ENCODE measurements around the gene PAFAH2. TPM values are rescaled to one million over a fixed set of nuclear protein-coding genes. Genes with fewer than 3 reads are reported as not detected.

Gene PAFAH2
- total and polyA plus RNA-seq, 2 of the 13 experiments (the other 11 are each of a cell fraction or from before 2014, with no cell fraction given), result 6.9 to 9.4 TPM

- peak; percentile 85; the same call in 1 of the 2 replicates for TF ChIP-seq ZZZ3 (CRISPR knock-in tag; IDR thresholded peaks at IDR 0.05; ENCODE audit: borderline replicate concordance)
- TF ChIP-seq SALL2 (CRISPR knock-in tag; IDR thresholded peaks at IDR 0.05), result peak; percentile 92
- 0 out of 2 replicates have a peak, but pooled peaks have one; percentile 63 for TF ChIP-seq MYNN (CRISPR knock-in tag; IDR thresholded peaks at IDR 0.05; ENCODE audit: low read depth)
- no peak for TF ChIP-seq ZNF512B (CRISPR knock-in tag; IDR thresholded peaks at IDR 0.05; ENCODE audit: borderline replicate concordance)
- TF ChIP-seq HOXA7 (CRISPR knock-in tag; IDR thresholded peaks at IDR 0.05), result no peak
- peak; percentile 92 for TF ChIP-seq ATF2 (CRISPR knock-in tag; IDR thresholded peaks at IDR 0.05)
- 0 out of 2 replicates have a peak, but pooled peaks have one; percentile 14 for TF ChIP-seq ATF3 (CRISPR knock-in tag; IDR thresholded peaks at IDR 0.05)
- no peak; the same call in 1 of the 2 replicates for TF ChIP-seq TRAFD1 (CRISPR knock-in tag; IDR thresholded peaks at IDR 0.05; ENCODE audit: borderline replicate concordance)
- TF ChIP-seq ZBED4 (CRISPR knock-in tag; IDR thresholded peaks at IDR 0.05; ENCODE audit: borderline replicate concordance), result no peak
- TF ChIP-seq ISL2 (CRISPR knock-in tag; IDR thresholded peaks at IDR 0.05), result peak; percentile 88
- TF ChIP-seq ZNF225 (CRISPR knock-in tag; IDR thresholded peaks at IDR 0.05), result 0 out of 2 replicates have a peak, but pooled peaks have one; percentile 63
- TF ChIP-seq EED (CRISPR knock-in tag; IDR thresholded peaks at IDR 0.05), result no peak
- peak; percentile 90 for TF ChIP-seq YY1 (IDR thresholded peaks at IDR 0.05; ENCODE audit: insufficient read depth, insufficient replicate concordance, low read depth, low read length)
- no peak for TF ChIP-seq ZKSCAN5 (CRISPR knock-in tag; IDR thresholded peaks at IDR 0.05)
- peak; percentile 92 for TF ChIP-seq ZSCAN9 (CRISPR knock-in tag; IDR thresholded peaks at IDR 0.05; ENCODE audit: borderline replicate concordance)
- TF ChIP-seq GATA4 (IDR thresholded peaks at IDR 0.05; ENCODE audit: borderline replicate concordance, low read depth), result 0 out of 2 replicates have a peak, but pooled peaks have one; percentile 28
- TF ChIP-seq MAFG (CRISPR knock-in tag; IDR thresholded peaks at IDR 0.05), result no peak
Measured at GRCh38 chr1:25997828-25998761, at the start of gene PAFAH2 (continued).
